Fibroblast of upper back skin (primary cell): ENCODE results near the gene CC2D1A.
A peak's percentile ranks its signal among the peaks of the same experiment; 100 is the strongest.
"Not testable (repeated sequence)": the region's sequence is repeated elsewhere in the genome, so short reads cannot be mapped to it uniquely, and the experiment has no call there.

Experiments used
- DNase-seq: peaks from one replicate; pipeline ENCODE4 v3.0.0-alpha.2; 2013

The CC2D1A gene

GRCh38 chr19:13913352-13913751, 7.4 kb downstream of the CC2D1A start:
- DNase-seq: no peak

- DNase-seq: no peak
Measured at GRCh38 chr19:13914777-13915176, 8.8 kb downstream of the CC2D1A start.

GRCh38 chr19:13917888-13918406, 11.9 kb downstream of the CC2D1A start:
- DNase-seq: no peak

- no peak for DNase-seq
Measured at GRCh38 chr19:13918726-13919411, 12.9 kb downstream of the CC2D1A start.

- DNase-seq: no peak
Measured at GRCh38 chr19:13920524-13920923, 14.5 kb downstream of the CC2D1A start.

- peak; percentile 30 for DNase-seq
Measured at GRCh38 chr19:13920940-13921747, 15.1 kb downstream of the CC2D1A start.

GRCh38 chr19:13922118-13922517, 16.1 kb downstream of the CC2D1A start:
- DNase-seq: not testable (repeated sequence)

- no peak for DNase-seq
Measured at GRCh38 chr19:13923194-13923987, 17.4 kb downstream of the CC2D1A start.

GRCh38 chr19:13926010-13926409, 20.0 kb downstream of the CC2D1A start:
- no peak for DNase-seq

- DNase-seq: no peak
Measured at GRCh38 chr19:13926715-13927114, 20.7 kb downstream of the CC2D1A start.

GRCh38 chr19:13929340-13929739, 23.3 kb downstream of the CC2D1A start:
- DNase-seq: no peak

GRCh38 chr19:13929956-13930355, 24.0 kb downstream of the CC2D1A start:
- no peak for DNase-seq

- DNase-seq: no peak
Measured at GRCh38 chr19:13930402-13930801, 24.4 kb downstream of the CC2D1A start.

GRCh38 chr19:13931391-13932148, 25.6 kb downstream of the CC2D1A start:
- DNase-seq: no peak

GRCh38 chr19:13932149-13932637, 26.2 kb downstream of the CC2D1A start:
- no peak for DNase-seq

- no peak for DNase-seq
Measured at GRCh38 chr19:13932911-13933393, 27.0 kb downstream of the CC2D1A start.

- DNase-seq: no peak
Measured at GRCh38 chr19:13934785-13935109, 28.7 kb downstream of the CC2D1A start.

- DNase-seq: peak; percentile 33
Measured at GRCh38 chr19:13935765-13936510, 29.9 kb downstream of the CC2D1A start.

- no peak for DNase-seq
Measured at GRCh38 chr19:13937479-13938300, 31.7 kb downstream of the CC2D1A start.

GRCh38 chr19:13938301-13939064, 32.5 kb downstream of the CC2D1A start, which contains the start of gene PODNL1:
TSS of gene PODNL1 (minus strand) at chr19:13938417. CDS start at chr19:13938181, 236 bp downstream.
- peak; percentile 90 for DNase-seq
